HG03432 (cell line): ENCODE data around the gene SNX21.
"Not testable (repeated sequence)": the region's sequence is repeated elsewhere in the genome, so short reads cannot be mapped to it uniquely, and the experiment has no call there.

ENCODE experiments used
- ATAC-seq: cut with Tn5 transposase; IDR thresholded peaks from one replicate; pipeline ENCODE4 v1.9.1; 2021; ENCODE audit warnings: mild to moderate bottlenecking, moderate library complexity; ENCODE audit not compliant: unreplicated experiment

The SNX21 gene

GRCh38 chr20:45822857-45823256 lies 10.7 kb upstream of the SNX21 start:
- ATAC-seq, result no peak

GRCh38 chr20:45823949-45824835 lies 9.4 kb upstream of the SNX21 start:
- no peak for ATAC-seq

GRCh38 chr20:45826381-45827019 lies 7.1 kb upstream of the SNX21 start:
- no peak for ATAC-seq

GRCh38 chr20:45827030-45827652 lies 6.5 kb upstream of the SNX21 start, which contains the start of gene TNNC2:
Gene TNNC2, minus strand, starts transcription at chr20:45827312. Its CDS starts 64 bp downstream, at chr20:45827248.
- ATAC-seq, result no peak

- ATAC-seq, result no peak
Observed at GRCh38 chr20:45827712-45828111, 5.9 kb upstream of the SNX21 start.

GRCh38 chr20:45828589-45828988 lies 5.0 kb upstream of the SNX21 start:
- no peak for ATAC-seq

GRCh38 chr20:45829673-45830106 lies 3.9 kb upstream of the SNX21 start:
- ATAC-seq, result not testable (repeated sequence)

GRCh38 chr20:45832619-45833018 lies 980 bp upstream of the SNX21 start:
- no peak for ATAC-seq

GRCh38 chr20:45833883-45834796 lies 541 bp downstream of the SNX21 start:
- ATAC-seq, result peak; percentile 63

GRCh38 chr20:45834797-45835161 lies 1.2 kb downstream of the SNX21 start:
- no peak for ATAC-seq

- no peak for ATAC-seq
Observed at GRCh38 chr20:45835329-45835765, 1.7 kb downstream of the SNX21 start.

- no peak for ATAC-seq
Observed at GRCh38 chr20:45835825-45836224, 2.2 kb downstream of the SNX21 start.

GRCh38 chr20:45836841-45837240 lies 3.2 kb downstream of the SNX21 start:
- no peak for ATAC-seq

- ATAC-seq, result no peak
Observed at GRCh38 chr20:45840700-45841198, 7.2 kb downstream of the SNX21 start.

- no peak for ATAC-seq
Observed at GRCh38 chr20:45841407-45842129, 8.0 kb downstream of the SNX21 start.

- no peak for ATAC-seq
Observed at GRCh38 chr20:45842169-45842812, 8.7 kb downstream of the SNX21 start.

GRCh38 chr20:45843506-45843905 lies 9.9 kb downstream of the SNX21 start:
- no peak for ATAC-seq

- ATAC-seq, result no peak
Observed at GRCh38 chr20:45845452-45845851, 11.9 kb downstream of the SNX21 start.

GRCh38 chr20:45848421-45848820 lies 14.8 kb downstream of the SNX21 start:
- ATAC-seq, result no peak
